HG02938 (cell line): ENCODE measurements around the gene RBBP8NL.

ENCODE experiments used
- ATAC-seq: cut with Tn5 transposase; IDR thresholded peaks from one replicate; pipeline ENCODE4 v1.9.1; 2021; ENCODE audit warnings: mild to moderate bottlenecking, moderate library complexity; ENCODE audit not compliant: unreplicated experiment

Gene RBBP8NL, protein sequence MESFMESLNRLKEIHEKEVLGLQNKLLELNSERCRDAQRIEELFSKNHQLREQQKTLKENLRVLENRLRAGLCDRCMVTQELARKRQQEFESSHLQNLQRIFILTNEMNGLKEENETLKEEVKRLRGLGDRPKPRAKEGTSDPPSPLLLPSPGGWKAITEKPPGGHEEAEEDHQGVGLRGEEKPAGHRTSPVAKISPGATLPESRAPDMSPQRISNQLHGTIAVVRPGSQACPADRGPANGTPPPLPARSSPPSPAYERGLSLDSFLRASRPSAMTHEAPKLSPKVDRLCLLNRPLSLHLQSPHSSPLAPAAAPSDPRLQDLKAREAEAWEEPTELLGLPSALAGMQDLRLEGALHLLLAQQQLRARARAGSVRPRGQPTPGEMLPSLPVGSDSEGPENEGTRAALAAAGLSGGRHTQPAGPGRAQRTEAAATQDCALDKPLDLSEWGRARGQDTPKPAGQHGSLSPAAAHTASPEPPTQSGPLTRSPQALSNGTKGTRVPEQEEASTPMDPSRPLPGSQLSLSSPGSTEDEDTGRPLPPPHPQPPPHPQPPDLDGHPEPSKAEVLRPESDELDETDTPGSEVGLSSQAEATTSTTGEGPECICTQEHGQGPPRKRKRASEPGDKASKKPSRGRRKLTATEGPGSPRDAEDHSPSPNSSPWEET

DNA sequence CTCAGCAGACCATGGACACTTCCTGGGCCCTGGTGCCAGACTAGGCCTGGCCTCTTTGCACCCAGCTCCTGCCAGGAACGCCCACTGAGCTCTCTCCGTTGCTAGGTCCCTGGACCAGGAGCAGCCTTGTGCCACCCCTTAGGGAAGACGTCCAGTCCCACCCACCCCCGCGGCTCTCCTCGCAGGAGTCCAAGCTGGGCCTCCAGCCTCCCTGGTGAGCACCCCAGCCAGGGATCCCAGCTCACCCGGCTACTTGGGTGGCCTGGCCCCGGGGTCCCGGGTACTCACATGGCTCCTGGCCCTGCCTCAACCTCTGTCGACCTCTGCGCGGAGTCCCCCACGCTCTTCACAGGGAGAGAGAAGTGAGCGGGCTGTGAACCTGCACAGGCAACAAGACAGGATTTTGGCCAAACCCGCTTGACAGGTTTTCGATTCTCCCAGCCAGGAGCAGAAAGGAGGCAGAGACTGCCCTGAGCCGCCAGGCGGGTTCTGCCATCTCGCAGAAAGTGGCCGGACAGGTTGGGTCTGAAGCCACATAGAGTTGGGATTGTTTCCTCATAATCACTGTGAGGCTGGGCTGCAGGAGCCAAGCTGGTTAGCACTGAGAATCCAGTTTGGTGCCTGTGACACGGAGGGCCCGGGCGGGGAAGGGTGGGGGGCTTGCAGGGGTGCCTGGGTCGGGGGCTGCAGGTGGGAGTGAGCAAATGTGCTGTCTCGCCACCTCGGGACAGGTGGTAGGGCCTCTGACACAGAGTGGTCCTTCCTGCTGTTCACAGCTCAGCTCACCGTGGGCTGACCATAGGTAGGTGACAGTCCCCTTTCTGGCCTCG lies at the start of gene RBBP8NL:
Gene RBBP8NL, minus strand, starts transcription at position 368 of the 830 bp plus-strand sequence. CDS start 7,892 bp downstream, outside the sequence.
- ATAC-seq: no peak

DNA sequence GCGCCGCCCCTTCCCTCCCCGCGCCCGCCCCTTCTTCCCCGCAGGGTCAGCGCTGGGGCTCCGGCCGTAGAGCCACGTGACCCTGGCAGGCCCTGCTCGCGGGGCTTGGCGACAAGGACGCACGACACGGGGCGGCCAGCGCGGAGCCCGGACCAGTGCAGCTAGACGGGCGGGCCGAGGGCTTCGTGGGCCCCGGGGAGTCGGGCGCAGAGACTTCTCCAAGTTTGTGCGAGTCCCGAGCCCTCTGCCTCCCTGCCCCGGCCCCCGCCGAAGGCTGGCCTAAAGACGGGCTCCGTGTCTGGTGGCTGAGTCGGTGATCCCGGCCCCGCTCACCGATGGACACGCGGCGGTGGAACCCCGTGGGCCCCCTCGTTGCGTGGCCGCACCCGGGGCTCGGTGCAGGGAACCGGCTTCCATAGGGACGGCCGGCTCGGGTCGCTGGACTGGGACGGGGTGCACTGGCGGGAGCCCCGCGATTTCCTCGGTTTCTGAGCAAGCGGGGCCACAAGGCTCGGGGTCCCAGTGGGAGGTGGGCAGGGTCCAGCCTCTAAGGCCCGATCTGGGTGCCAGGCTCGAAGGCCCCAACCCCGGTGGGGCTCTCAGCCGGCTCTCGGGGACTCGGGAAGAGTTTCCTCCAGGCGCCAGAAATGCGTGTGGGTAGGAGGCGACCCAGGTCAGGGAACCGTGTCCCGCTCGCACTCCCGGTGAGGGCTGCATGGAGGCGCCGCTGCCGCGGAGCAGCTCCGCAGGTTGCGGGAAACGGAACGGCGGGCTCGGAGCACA lies 48.9 kb upstream of the RBBP8NL start:
- no peak for ATAC-seq

DNA sequence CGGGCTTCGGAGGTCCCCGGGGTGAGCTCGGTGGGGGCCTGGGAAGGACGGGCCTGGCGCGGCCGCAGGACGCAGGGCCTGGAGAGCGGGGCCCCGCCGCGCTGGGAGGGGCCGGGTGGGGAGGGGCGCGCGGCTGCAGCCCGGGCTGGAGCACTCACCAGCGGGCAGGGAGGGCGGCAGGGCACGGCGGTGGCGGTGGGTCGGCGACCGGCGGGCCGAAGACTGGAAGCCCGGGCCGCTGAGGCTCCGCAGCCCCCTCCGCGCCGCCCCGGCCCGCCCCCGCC lies 48.4 kb upstream of the RBBP8NL start, which contains the start of gene GATA5:
Gene GATA5, minus strand, starts transcription at position 224 of the 284 bp plus-strand sequence. CDS start 474 bp downstream, outside the sequence.
- no peak for ATAC-seq

DNA sequence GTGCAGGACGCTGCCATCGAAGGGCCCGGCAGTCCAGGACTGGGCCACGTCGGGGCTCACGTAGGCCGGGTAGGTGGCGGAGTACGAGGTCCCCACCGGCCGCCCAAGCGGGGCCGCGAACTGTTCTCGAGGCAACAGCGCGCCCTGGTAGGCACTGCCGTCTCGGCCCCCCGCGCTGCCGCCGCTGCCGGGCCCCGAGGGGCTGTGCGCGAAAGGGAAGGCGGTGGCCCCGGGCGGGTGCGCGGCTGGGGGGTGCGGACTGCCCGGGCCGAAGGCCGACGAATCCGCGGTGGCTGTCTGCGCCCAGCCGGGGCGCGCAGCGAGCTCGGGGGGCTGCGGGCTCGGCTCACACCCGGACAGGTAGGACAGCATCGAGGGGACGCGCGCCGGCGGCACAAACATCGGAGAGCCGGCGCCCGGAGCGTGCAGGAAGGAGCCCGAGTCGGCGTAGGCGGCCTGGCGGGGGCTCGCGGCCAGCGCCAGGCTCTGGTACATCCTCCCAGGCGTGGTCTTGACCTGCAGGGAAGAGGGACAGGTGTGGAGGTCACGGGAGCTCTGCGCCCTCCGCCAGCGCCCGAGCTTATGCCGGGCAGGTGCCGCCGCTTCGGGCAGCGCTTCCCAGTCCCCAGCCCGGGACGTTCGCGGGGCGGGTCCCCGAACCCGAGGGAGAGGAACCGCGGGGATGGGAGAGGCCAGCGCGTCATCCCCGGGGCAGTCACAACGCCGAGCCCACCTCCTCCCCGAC lies 47.9 kb upstream of the RBBP8NL start:
- ATAC-seq: no peak

DNA sequence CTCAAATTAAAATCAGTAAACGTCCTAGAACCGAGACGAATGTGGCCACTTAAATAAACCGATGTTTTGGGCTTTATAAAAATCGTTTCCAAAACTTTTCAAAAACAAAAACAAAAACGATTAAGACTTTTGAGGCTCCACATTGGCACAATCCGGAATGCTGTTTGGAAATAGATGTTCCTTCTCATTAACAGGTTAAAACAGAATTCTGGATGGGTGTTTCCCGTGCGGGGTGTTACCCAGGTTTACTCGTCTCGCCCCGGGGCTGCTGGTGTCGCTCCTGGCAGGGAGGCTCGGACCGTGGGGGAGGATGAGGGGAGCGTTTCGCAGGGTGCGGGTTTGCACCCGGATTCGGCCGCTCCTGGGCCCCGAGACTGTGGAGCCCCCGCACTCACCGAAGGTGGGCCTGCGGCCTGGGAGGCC lies 47.3 kb upstream of the RBBP8NL start:
- ATAC-seq: no peak

DNA sequence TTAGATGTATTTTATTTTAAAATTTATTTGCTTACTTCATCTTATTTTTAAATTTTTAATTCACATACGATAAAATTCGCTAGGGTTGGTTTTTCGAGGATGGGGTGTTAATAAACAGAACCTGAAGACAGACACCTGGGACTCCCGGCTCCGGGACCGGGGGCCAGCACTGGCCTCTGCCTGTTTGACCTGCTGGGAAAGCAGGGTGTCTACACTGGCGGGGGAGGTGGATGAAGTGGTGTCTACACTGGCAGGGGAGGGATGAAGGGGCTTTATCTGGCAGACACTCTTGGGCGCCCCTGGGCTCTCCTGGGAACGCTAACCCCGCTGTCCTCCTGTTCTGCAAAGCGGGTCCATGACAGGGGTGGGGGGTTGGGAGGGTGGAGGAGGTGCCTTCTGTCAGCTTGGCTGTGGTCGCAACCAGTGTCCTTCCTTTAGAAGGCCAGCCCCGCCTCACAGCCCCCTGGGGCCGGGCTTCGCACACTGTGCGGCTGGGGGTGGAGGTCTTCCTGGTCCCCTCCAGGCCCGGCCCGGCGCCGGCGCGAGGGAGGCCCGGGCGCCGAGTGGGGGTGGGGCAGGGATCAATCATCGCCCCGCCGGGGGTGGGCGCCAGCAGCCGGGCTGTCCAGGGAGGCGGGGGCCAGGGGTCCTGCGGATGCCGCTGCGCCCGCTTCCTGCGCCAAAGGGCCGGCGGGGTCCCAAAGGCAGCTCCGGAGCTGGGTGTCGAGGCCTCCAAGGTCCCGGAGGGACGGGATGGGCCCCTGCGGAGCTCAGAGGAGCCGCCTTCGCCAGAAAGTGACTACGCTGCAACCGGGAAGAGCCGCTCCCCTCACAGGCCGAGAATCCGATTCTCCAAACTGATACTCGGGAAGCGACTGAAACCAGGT lies 46.6 kb upstream of the RBBP8NL start:
- no peak for ATAC-seq

DNA sequence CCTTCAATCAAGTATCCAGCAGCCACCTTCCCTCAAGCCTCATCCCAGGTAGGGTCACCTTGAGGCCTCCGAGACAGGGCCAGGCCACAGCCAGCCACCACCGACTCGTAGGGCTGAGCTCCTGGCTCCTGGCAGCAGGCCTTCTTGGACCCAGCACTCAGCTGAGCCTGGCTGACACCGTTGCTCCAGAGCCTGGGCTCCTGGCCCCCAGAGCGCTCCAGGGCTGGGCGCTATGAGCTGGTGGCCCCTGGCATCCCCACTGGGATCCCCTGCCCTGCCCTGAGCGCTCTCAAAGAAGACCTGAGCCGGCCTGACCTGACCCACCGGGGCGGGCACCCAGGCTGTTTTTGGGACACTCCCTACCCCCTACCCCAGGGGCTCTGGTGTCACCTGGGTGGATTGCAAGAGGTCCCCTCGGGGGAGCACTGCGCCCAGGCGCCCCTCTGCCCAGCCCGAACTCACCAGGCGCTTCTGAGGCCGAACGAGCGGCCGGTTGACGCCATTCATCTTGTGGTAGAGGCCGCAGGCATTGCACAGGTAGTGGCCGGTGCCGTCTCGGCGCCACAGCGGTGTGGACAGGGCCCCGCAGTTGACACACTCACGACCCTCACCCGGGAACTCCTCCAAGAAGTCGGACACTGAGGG lies 45.7 kb upstream of the RBBP8NL start:
- ATAC-seq: no peak

DNA sequence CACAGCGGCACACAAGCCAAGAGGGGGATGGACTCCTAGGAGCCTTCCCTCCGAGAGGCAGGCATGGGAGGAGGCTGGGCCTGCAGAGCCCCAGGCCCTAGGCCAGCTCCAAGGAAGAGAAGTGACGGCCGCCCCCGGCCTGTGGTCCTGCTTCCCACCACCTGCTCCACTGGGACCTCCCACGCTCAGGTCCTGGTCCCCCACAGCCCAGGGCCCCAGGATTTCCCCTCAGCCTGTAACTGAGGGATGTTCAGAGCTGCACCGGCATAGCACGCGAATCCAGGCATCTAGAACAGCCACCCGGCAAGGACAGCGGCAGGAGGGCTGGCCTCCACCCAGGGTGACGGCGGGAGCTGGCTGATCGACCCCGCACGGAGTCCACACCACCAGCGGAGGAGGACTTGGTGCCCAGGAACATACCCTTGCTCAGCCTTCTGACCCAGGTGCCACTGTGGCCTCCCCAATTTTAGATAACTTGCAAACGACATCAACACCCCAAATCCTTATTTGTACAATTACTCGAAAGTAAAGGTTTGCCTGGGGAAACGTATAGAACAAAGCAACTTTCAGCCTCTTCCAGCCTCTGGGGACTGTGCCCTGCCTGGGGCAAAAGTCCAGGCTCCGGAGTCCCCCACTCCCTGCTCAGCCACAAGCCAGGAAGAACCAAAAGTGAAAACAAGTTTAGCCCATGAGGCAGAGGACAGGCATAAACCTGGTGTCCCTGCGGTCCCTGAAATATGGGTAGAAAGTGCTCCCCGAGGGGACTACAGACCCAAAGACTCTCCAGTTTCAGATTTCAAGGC lies 45.0 kb upstream of the RBBP8NL start:
- ATAC-seq: no peak

DNA sequence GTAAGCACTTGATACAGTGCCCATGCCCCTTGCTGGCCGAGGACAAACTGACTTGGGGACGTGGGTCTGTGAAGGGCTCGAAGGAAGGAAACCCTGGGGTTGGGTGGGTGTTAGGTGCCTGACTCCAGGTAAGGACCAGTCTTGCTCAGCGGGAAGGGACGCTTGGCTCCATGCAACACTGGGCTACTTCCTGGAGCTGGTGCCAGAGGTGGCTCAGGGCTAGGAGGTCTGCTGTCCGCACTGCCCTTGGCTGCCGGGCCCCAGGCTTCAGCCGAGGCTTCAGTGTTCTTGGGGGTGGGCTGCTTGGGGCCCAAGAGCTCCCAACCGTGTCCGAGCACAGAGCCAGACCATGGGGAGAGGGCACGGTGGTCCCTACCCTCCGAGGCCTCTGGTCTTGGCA lies 43.1 kb upstream of the RBBP8NL start:
- ATAC-seq: no peak

DNA sequence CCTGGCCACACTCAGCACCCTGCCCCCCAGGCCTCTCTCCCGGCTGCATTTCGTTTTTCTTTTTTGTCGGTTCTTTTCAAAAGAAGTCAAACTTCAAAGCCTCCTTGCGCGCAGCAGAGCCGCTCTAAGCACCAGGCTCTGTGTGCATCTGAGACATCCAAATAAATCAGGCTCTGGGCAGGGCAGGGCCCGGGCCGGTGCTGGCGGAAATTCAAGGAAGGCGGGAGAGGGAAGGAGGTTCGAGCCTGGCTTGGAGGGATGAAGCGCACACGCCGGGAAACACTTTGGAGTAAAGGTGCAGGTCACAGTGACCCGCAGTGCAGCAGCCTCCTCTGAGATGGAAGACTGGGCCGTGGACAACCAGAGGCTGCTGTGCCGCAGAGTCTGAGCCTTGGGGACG lies 42.7 kb upstream of the RBBP8NL start:
- no peak for ATAC-seq

DNA sequence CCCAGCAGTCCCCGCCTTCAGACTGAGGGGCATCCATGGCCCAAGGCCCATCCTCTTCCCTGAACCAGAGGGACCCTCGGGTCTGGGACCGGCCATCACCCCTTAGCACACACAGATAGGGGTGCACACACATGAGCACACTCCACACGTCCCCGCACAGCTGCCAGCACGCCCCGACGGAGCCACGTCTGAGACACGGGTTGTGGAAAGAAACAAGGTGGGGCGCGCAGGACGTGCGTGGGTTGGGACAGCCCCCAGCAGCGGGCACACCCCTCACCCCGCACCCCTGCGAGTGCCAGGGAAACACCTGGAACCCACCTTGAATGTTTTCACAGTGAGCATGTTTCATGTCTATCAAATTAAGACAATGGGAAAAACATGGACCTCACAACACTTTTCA lies 42.0 kb upstream of the RBBP8NL start:
- ATAC-seq: no peak

DNA sequence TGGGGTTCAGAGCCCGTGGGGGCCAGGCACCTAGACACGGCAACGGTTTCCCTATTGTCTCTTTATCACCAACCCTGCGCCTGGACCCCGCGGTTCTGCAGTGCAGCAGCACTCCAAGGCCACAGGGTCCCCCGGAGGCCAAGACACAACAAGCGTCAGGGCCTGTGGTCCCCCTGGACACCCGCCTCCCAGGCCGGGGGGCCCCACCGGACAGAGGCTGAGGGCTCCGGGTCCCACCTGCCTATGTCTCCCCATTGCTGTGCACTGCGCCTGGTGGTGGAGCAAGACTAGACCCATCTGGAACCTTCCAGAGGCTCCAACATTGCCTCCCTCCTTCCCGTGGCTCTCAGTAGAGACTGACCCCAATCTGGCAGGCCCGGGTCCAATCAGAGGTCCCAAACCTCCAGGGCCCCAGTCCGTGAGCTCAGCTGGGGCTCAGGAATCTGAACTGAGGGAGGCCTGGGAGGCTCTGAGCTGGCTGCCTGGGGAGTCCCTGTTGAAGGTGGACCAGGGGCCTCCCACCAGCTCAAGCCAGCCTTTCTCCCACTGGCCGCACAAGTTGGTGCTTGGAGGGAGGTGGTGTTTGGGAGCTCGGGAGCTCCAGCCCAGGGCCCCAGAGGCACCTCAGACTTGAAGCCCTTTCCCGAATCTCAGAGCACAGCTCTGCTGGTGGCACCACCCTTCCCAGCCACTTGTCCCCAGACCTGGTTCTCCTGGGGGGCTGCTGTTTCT lies 39.6 kb upstream of the RBBP8NL start:
- no peak for ATAC-seq

DNA sequence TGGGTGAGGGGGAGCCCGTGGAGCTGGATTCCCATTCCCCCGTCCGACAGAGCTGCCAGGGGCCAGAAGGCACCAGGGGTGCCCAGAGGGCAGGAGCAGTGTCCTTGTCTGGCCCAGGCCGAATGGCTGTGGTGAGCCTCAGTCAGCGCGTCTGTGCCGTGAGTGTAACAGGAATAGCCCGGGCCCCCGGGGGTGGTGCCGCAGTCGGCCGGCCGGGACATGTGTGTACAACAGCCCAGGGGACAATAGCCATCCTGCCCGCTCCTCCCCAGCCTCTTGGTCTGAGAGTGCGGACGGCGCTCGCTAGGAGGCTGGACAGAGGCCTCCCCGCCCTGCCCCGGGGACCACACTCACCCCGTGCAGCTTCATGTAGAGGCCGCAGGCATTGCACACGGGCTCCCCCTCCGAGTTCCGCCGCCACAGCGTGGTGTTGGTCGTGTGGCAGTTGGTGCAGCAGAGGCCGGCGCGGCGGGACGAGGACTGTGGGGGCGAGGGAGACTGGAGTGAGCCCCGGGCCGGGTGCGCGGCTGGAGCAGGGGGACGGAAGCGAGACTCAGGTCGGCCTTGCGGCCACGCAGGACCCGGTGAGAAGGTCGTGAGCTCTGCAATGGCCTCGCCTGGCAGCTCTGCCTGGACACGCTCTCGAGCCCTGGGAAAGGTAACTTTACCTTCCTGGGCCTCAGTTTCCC lies 38.9 kb upstream of the RBBP8NL start:
- no peak for ATAC-seq

DNA sequence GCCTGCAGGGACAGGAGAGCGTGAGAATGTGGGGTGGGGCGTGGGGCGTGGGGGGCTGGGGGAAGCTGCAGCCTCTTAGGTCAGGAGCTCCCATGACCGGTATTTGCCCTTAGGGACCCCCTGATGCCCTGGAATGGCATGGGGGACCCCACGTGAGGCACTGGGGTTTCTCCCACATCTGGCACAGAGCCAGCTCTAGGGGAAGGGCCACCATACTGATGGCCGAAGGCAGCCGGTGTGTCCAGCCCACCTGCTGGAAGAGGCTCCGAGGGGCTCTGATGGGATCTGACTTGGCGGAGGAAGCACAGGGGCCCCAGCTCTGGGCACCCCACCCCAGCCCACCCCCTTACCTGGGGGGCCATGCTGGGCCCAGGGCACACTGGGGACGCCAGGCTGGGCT lies 37.7 kb upstream of the RBBP8NL start:
- no peak for ATAC-seq

DNA sequence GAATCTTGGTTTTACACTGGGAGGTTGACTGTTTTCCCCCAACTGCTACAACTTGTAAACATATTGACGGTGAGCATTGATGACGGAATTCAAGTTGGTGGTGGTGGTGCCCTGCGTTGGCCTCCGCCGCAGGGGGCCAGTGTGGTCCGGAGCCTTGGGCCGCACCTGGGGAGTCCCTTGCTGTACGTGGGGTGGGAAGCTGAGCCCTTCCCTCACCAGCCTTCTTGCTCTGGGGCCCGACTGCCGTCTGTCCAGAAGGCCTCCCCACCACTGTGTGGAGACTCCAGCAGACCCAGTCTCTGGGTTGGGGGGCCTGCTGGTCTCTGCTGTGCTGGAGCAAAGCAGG lies 37.1 kb upstream of the RBBP8NL start:
- no peak for ATAC-seq

DNA sequence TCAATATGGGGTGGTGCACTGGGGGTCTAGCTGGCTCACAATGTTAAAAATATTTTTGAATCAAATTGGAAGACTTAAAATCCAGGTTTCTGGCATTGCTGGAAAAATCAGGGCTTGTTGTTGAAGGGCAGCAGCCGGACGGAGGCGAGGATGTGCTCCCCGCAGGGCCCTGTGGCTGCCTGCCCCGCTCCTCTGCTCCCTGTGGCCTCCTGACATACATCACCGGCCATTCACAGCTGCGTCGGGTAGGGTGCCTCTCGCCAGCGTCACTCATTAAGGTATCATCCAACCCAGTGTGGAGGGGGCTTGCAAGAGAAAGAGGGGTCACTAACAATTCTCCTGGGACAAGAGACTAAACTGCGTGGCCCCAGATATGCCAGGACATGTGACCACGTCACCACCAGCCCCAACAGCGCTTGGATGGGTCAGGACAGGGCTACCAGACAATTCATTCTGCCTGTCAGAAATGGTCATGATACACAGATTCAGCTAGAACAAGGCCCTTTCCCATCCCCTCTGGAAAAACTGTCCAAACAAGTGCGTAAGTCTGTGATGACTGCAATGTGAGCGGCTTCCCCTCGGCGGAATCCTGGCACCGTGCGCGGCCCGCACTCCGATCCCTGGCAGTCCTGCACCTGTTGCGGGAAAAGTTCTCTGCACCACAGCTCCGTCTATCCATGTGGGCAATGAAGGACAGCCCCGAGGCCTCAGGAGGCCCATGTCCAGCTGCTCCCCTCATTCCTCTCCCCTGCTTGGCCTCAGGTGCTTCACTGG lies 36.5 kb upstream of the RBBP8NL start:
- no peak for ATAC-seq
